ENCODE results near the gene TNFRSF21. TPM values are rescaled to one million over a fixed set of nuclear protein-coding genes. Genes with fewer than 3 reads are reported as not detected.
"Not testable (repeated sequence)": the region's sequence is repeated elsewhere in the genome, so short reads cannot be mapped to it uniquely, and the experiment has no call there.

The TNFRSF21 gene
- total RNA-seq, 3 donors from 2014 or later, result 54.8 to 92.5 (median 75.4) TPM

DNA sequence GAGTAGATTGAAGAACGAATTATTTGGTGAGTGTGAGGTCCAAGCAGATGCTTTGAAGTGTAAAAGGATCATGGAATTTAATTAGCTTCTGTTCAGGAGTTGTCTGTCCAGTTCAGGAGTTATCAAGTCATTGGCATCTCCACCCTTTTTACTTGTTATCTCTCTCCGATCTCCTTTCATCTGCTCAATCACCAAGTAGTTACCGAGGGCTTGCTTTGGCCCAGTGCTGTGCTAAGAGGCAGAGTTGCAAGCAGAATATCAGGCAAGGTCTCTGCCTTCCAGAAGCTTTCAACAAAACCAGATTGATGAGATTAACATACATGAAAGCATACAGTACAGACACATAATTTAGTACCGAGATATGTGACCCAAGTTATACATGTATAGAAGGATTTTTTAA, 10.2 kb upstream of the TNFRSF21 start:
- no peaks in the 10 kb centered on the region for H3K4me1 ChIP-seq (ENCODE audit: low read depth)
- DNase-seq (no peak), ATAC-seq (no peak)
- no peaks in the 10 kb centered on the region for H3K36me3 ChIP-seq (ENCODE audit: low read depth)
- H3K4me3 ChIP-seq, result no peak overlapping the region
- H3K9me3 ChIP-seq, result no peaks in the 10 kb centered on the region
- TF ChIP-seq, protein P1, sequence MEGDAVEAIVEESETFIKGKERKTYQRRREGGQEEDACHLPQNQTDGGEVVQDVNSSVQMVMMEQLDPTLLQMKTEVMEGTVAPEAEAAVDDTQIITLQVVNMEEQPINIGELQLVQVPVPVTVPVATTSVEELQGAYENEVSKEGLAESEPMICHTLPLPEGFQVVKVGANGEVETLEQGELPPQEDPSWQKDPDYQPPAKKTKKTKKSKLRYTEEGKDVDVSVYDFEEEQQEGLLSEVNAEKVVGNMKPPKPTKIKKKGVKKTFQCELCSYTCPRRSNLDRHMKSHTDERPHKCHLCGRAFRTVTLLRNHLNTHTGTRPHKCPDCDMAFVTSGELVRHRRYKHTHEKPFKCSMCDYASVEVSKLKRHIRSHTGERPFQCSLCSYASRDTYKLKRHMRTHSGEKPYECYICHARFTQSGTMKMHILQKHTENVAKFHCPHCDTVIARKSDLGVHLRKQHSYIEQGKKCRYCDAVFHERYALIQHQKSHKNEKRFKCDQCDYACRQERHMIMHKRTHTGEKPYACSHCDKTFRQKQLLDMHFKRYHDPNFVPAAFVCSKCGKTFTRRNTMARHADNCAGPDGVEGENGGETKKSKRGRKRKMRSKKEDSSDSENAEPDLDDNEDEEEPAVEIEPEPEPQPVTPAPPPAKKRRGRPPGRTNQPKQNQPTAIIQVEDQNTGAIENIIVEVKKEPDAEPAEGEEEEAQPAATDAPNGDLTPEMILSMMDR (IDR thresholded peaks at IDR 0.05), result no peak
- intact Hi-C loops (cut with DNase I, micrococcal nuclease), result no loop called here

DNA sequence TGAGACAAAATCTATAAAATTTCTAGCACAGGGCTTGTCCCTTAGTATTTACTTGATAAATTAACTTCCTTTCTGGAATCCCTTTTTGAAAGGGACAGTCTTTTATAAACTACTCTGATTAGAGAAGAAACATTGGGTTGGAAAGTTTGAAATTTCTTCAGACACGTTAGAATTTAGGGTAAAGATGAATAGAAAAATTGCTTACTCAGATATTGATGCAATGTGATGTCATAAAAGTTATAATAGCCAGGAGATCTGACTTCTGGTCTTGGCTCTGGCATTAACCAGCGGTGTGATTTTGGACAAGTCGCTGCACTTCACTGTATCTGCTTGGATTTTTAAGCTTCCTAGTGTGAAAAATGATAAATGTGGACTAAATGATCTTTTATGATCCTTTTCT, 9.7 kb upstream of the TNFRSF21 start:
- no peak for DNase-seq
- Histone ChIP-seq H3K4me3 (no peak overlapping the region), H3K36me3 (ENCODE audit: low read depth) (no peaks in the 10 kb centered on the region), H3K9me3 (no peaks in the 10 kb centered on the region), H3K4me1 (ENCODE audit: low read depth) (no peaks in the 10 kb centered on the region)
- TF ChIP-seq, protein P1 (IDR thresholded peaks at IDR 0.05), result no peak
- intact Hi-C loops (cut with DNase I, micrococcal nuclease), result no loop called here
- no peak for ATAC-seq

DNA sequence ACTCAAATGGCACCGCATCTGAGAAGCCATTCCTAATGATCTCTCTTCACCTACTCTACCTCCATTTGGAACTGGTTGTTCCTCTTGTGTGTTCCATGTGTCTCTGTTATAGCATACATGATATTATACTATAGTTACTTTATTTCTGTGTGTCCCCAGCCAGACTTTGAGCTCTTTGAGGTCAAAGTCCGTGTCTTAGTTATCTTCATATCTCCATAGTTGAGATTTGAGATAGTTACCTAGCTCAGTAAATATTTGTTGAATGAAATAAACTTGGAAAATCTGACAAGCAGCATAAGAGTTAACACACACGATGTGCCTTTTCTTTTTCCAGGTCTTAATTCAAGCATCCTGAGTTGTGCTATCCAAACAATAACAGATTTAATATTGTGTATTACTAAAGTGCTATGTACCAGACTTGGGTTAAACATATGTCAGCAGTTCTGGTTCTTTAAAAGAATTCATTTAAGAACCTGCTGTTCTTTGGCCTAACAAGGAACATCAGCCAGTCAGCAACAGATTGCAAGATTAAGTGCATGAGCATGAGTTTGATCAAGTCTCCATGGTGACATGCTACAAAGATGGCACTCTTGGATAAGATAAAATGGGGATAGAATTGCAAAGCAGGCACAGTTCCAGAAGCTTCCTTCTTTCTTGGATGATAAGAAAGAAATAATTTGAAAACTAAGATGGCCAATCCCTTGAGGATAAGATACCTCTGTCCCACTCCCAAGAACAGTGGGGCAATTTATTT, 8.7 kb upstream of the TNFRSF21 start:
- H3K4me3 ChIP-seq, result no peak overlapping the region

DNA sequence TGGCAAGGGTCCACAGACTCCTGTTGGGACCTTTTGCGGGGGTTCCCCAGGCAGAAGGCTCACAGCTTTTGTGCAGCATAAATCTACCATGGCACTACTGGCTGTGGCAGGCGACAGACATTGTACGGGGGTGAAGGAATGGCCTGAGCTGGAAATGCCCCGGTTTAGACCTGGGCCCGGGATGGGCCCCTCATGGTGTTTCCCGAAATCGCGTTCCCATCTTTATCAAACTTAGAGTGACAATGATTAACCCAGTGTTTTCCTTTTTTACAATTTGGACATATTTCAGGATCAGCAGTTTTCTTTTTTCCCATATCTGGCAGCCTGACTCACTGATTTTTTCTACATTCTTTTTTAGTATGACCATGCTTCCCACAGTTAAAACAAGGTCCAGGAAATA, 5.5 kb upstream of the TNFRSF21 start:
- H3K36me3 ChIP-seq (ENCODE audit: low read depth); H3K9me3 ChIP-seq; H3K4me1 ChIP-seq (ENCODE audit: low read depth); intact Hi-C loops (cut with DNase I, micrococcal nuclease); ATAC-seq; DNase-seq; H3K4me3 ChIP-seq: not testable (repeated sequence)

More for the DNA sequence above, 8.7 kb upstream of the TNFRSF21 start:
- Histone ChIP-seq H3K36me3 (ENCODE audit: low read depth) (no peaks in the 10 kb centered on the region), H3K9me3 (no peaks in the 10 kb centered on the region), H3K4me1 (ENCODE audit: low read depth) (no peaks in the 10 kb centered on the region)
- DNase-seq, result no peak
- TF ChIP-seq, protein P1 (IDR thresholded peaks at IDR 0.05), result no peak
- ATAC-seq, result peak; percentile 78
- intact Hi-C loops (cut with DNase I, micrococcal nuclease), result no loop called here

DNA sequence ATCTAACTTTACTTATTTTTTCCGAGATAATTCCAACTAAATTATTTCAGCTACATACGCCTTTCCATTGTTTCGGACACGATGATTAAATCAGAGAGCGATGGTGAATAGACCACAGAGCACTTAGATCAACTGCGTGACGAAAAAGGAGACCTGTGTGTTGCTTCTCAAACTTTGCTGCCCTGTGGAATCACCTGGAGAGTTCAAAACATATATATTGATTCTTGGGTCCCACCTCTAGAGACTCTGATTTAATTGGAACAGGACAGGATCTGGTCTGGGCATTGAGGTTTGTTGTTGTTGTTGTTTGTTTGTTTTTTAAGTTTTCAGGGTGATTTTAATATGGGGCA, 401 bp upstream of the TNFRSF21 start:
- Histone ChIP-seq H3K9me3 (no peaks in the 10 kb centered on the region), H3K4me1 (ENCODE audit: low read depth) (peaks cover 9% of the 10 kb centered on the region), H3K4me3 (no peak overlapping the region), H3K36me3 (ENCODE audit: low read depth) (no peaks in the 10 kb centered on the region)
- DNase-seq, result no peak
- ATAC-seq, result no peak
- intact Hi-C loops (cut with DNase I, micrococcal nuclease), result loop anchor here in 1 of 2 donors (5.0 kb wide), 1 partner anchor 213 kb away; no protein-coding TSS in a partner anchor
- TF ChIP-seq, protein P1 (IDR thresholded peaks at IDR 0.05), result no peak

DNA sequence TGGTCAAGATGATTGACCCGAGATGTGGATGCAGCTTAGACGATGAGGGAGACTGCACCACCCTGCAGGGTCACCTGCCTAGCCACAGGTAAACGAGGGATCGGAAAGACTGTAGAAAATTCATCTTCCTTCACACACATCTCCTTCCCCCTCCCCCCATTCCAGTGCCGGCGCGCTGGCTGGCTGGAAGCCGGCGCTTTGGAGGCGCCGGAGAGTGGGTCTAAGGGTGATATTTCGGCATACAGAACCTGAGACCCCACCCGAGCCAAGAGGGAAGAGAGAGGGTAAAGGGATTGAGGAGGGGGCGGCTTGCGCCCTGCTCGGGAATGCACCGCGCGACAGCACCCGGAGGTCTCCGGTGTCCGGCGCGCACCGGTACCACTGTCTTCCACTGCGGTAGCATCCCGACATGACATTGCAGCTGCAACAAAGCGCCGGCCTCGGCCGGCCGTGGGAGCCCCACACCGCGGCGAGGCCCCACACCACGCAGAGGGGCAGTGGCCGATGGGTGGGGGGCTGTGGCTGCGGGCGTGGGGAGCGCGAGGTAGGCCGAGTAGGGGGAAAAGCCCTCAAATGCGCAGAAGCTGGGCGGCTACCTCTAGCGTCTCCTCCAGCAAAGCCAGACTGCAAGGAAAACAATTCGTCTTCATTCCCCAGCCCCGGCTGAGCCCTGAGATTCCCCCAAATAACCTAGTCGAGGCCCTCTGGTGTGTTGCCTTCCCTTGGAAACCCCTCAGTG, 984 bp downstream of the TNFRSF21 start:
- Histone ChIP-seq H3K4me3 (peak overlapping the region; percentile 39), H3K4me1 (ENCODE audit: low read depth) (peaks cover 18% of the 10 kb centered on the region), H3K36me3 (ENCODE audit: low read depth) (no peaks in the 10 kb centered on the region), H3K9me3 (no peaks in the 10 kb centered on the region)
- DNase-seq (peak; percentile 48 to 63 (median 59)), ATAC-seq (peak; percentile 42)
- intact Hi-C loops (cut with DNase I, micrococcal nuclease), result loop anchor here in 1 of 2 donors (10.0 kb wide), 1 partner anchor 214 kb away; no protein-coding TSS in a partner anchor
- TF ChIP-seq, protein P1 (IDR thresholded peaks at IDR 0.05), result no peak

Data from mucosa of descending colon (tissue), 3 donors.